Activated naive CD4-positive, alpha-beta T cell treated with anti-CD3 and anti-CD28 coated beads, Interleukin-2, amount 50 U/mL, for 24 hours (primary cell): ENCODE results near the gene ELOVL5.

Experiments used
- H3K27ac Mint-ChIP-seq: one replicate; pipeline ENCODE4 v1.8.0; 2021; ENCODE audit warnings: mild to moderate bottlenecking, mixed read lengths
- H3K27me3 Mint-ChIP-seq: one replicate; pipeline ENCODE4 v1.8.0; 2021; ENCODE audit warnings: mixed read lengths
- H3K36me3 Mint-ChIP-seq: one replicate; pipeline ENCODE4 v1.8.0; 2021; ENCODE audit warnings: mixed read lengths
- H3K4me1 Mint-ChIP-seq: one replicate; pipeline ENCODE4 v1.8.0; 2021; ENCODE audit warnings: mixed read lengths
- H3K4me3 Mint-ChIP-seq: one replicate; pipeline ENCODE4 v1.8.0; 2021; ENCODE audit warnings: mild to moderate bottlenecking, mixed read lengths
- H3K9me3 Mint-ChIP-seq: one replicate; pipeline ENCODE4 v1.8.0; 2021; ENCODE audit warnings: mixed read lengths

Gene ELOVL5

DNA sequence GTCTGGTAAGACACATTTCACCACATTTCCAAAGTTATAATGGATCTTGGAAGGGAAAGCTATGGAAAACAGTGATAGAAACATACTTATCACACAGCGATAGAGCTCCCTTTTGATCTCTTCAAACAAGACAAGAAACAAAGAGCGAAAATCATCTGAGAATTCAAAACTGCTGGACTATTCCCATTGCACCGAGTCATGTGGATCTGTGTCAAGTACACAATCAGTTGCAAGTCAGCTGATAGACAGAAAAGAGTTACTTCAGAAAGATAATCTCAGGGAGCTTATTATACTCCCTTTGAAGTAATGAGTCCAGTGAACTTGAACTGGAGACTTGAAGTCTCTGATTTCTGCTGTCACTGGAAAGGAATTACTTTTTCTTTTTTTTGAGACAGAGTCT lies 110.4 kb downstream of the ELOVL5 start:
- Mint-ChIP-seq H3K4me3 (no peak overlapping the region), H3K27me3 (no peaks in the 10 kb centered on the region), H3K4me1 (peaks cover 50% of the 10 kb centered on the region), H3K27ac (no peak overlapping the region), H3K9me3 (no peaks in the 10 kb centered on the region), H3K36me3 (peaks cover 2% of the 10 kb centered on the region)

DNA sequence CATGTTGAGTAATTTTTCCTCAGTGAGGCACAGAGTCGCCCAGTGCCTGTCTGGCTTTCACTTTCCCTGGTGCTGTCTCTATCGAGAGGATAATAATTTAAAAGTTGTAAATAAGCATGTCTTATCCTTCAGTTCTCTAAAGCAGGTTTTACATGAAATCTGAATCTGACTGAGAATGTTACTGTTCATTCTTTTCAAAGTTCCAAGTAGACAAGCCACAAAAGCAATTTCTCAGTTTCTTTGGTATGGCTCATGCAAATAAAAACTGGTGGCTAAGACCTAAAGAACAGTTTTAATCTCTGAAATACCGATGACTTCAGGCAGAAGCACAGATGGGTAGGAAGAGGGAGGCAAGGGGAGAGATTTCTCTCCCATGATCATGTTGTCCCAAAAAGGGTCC lies 112.5 kb downstream of the ELOVL5 start:
- Mint-ChIP-seq H3K4me3 (no peak overlapping the region), H3K27me3 (no peaks in the 10 kb centered on the region), H3K4me1 (peaks cover 38% of the 10 kb centered on the region), H3K9me3 (no peaks in the 10 kb centered on the region), H3K36me3 (peaks cover 2% of the 10 kb centered on the region), H3K27ac (no peak overlapping the region)

DNA sequence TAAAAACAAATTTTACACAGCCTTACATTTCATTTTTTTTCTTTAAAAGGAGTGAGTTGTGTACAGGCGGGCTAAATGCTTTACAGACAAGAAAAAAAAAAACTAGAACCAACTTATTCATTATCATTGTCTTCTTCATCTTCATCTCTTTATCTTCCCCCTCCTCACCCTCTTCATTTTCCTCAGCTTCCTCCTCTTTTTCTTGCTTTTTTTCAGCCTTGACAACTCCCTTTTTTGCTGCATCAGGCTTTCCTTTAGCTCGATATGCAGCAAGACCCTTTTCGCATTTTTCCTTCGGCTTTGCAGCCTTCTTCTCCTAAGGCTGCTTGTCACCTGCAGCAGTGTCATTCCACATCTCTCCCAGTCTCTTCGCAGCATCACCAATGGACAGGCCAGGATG lies 113.2 kb downstream of the ELOVL5 start:
- no peaks in the 10 kb centered on the region for H3K27me3 Mint-ChIP-seq
- no peaks in the 10 kb centered on the region for H3K9me3 Mint-ChIP-seq
- H3K4me1 Mint-ChIP-seq, result peaks cover 31% of the 10 kb centered on the region
- no peak overlapping the region for H3K4me3 Mint-ChIP-seq
- no peak overlapping the region for H3K27ac Mint-ChIP-seq
- H3K36me3 Mint-ChIP-seq, result peaks cover 2% of the 10 kb centered on the region

DNA sequence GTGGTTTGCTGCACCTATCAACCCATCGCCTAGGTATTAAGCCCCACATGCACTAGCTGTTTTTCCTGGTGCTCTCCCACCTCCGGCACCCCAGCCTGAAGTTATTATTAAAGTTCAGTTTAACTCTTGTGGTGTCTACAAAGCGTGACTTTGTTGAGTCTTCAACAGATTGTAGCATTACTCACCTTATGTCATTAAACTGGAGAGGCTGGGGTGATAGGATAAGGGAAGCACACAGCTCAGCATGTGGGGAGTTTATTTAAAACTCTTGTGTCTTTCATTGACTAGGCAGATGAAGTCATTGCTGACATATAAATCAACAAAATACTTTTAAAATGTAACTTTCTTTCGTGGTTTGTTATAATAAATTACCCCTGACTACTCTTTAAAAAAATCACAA lies 115.4 kb downstream of the ELOVL5 start:
- no peak overlapping the region for H3K27ac Mint-ChIP-seq
- no peaks in the 10 kb centered on the region for H3K9me3 Mint-ChIP-seq
- H3K36me3 Mint-ChIP-seq, result peaks cover 2% of the 10 kb centered on the region
- no peak overlapping the region for H3K4me3 Mint-ChIP-seq
- no peaks in the 10 kb centered on the region for H3K27me3 Mint-ChIP-seq
- peaks cover 15% of the 10 kb centered on the region for H3K4me1 Mint-ChIP-seq

DNA sequence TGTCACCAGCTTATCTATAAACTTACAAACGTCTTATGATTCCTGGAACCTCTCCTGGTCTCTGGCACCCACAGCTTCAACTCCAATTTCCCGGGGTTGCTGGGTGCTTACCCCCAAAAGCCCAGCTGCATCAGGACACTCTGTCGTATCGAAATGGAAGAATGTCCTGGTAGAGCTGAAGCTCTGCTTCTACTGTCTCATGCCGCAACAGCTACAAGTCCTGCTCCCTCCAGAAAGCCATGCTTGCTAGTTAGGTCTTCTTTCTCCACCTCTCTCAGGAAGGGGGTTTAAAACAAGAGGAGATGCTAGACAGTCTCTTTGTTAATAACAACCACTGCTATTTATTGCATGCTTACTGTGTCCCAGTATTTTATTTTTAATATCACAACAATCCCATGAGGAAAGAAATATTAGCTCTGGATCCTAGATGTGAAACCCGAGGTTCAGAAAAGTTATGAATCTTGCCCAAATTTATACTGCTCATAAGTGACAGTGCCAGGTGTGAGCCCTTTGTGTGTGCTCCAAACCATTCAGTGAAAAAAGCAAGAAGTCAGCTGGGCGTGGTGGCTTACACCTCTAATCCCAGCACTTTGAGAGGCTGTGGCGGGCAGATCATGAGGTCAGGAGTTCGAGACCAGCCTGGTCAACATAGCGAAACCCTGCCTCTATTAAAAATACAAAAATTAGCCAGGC lies 117.8 kb downstream of the ELOVL5 start:
- Mint-ChIP-seq H3K27me3 (no peaks in the 10 kb centered on the region), H3K36me3 (peaks cover 2% of the 10 kb centered on the region), H3K27ac (no peak overlapping the region), H3K9me3 (no peaks in the 10 kb centered on the region), H3K4me3 (no peak overlapping the region), H3K4me1 (peaks cover 5% of the 10 kb centered on the region)

DNA sequence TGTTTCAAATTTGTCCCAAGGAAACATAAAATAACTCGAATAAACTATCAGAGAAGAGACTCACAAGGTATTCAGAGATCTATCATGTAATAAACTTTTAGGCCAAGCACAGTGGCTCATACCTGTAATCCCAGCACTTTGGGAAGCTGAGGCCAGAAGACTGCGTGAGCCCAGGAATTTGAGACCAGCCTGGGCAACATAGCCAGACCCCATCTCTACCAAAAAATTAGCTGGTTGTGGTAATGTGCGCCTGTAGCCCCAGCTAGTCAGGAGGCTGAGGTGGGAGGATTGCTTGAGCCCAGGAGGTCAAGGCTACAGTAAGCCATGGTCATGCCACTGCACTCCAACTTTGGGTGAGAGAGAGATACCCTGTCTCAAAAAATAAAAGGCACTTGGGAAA lies 120.9 kb downstream of the ELOVL5 start:
- H3K4me3 Mint-ChIP-seq, result no peak overlapping the region
- H3K27ac Mint-ChIP-seq, result no peak overlapping the region
- H3K36me3 Mint-ChIP-seq, result no peaks in the 10 kb centered on the region

DNA sequence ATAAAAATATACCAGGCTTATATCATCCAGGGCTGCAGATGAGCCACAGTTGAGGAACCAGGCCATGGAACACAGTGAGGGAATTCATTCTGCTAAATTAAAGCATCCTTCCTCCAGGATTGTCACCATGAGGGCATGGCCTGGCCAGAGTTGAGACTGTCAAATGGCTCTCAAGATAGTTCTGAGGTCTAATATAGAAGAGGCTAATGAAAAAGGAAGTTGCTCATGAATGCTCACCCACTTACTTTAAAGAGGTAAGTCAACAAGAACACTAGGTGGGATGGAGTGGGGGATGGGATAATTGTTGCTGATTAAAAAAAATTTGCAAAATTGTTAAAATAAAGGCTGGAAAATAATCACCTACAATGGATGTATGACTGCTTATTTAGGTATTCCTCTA lies 128.1 kb downstream of the ELOVL5 start:
- peaks cover 5% of the 10 kb centered on the region for H3K4me1 Mint-ChIP-seq
- H3K27ac Mint-ChIP-seq, result no peak overlapping the region
- no peak overlapping the region for H3K4me3 Mint-ChIP-seq

More for the DNA sequence above, 120.9 kb downstream of the ELOVL5 start:
- H3K4me1 Mint-ChIP-seq, result no peaks in the 10 kb centered on the region
- H3K27me3 Mint-ChIP-seq, result no peaks in the 10 kb centered on the region
- H3K9me3 Mint-ChIP-seq, result no peaks in the 10 kb centered on the region

More for the DNA sequence above, 128.1 kb downstream of the ELOVL5 start:
- Mint-ChIP-seq H3K36me3 (peaks cover 3% of the 10 kb centered on the region), H3K9me3 (no peaks in the 10 kb centered on the region), H3K27me3 (no peaks in the 10 kb centered on the region)
